GM23338 (cell line): Measurements from ENCODE around the gene CLSTN2. TPM values are rescaled to one million over a fixed set of nuclear protein-coding genes. Genes with fewer than 3 reads are reported as not detected.

Experiments used
- ATAC-seq: fragments of 200-7000 bp; cut with Tn5 transposase; 3 replicates; pipeline ENCODE4 v1.9.1; 2020
- DNase-seq: peaks from one replicate; pipeline ENCODE4 v3.0.0-alpha.2; 2015; ENCODE audit warnings: low spot score
- H2AFZ ChIP-seq: fragments of 200-600 bp; sonication (generic); 2 replicates; pipeline ENCODE4 v1.8.0; 2016; ENCODE audit warnings: antibody characterized with exemption, mild to moderate bottlenecking, moderate library complexity
- H3F3A ChIP-seq: fragments of 200-600 bp; sonication (generic); replicated peaks from 2 replicates; pipeline ENCODE4 v1.8.0; 2017; ENCODE audit warnings: antibody characterized with exemption, mixed run types, low read depth
- H3K27ac ChIP-seq: fragments of 200-600 bp; sonication (generic); 2 replicates; pipeline ENCODE4 v1.6.1; 2016; ENCODE audit warnings: low read depth
- H3K27me3 ChIP-seq: fragments of 200-600 bp; sonication (generic); 2 replicates; pipeline ENCODE4 v1.8.0; 2016; ENCODE audit warnings: mild to moderate bottlenecking, mixed run types, moderate library complexity; ENCODE audit not compliant: insufficient read depth
- H3K36me3 ChIP-seq: fragments of 200-600 bp; sonication (generic); 2 replicates; pipeline ENCODE4 v1.8.0; 2016; ENCODE audit warnings: mild to moderate bottlenecking; ENCODE audit not compliant: insufficient read depth
- H3K4me1 ChIP-seq: fragments of 200-600 bp; sonication (generic); 2 replicates; pipeline ENCODE4 v1.8.0; 2016; ENCODE audit warnings: mild to moderate bottlenecking, moderate library complexity; ENCODE audit not compliant: insufficient read depth
- H3K4me2 ChIP-seq: fragments of 200-600 bp; sonication (generic); 2 replicates; pipeline ENCODE4 v1.7.1; 2017; ENCODE audit warnings: mixed run types
- H3K4me3 ChIP-seq: fragments of 200-600 bp; sonication (generic); 2 replicates; pipeline ENCODE4 v1.6.1; 2016; ENCODE audit warnings: mixed run types
- H3K79me2 ChIP-seq: fragments of 200-600 bp; sonication (generic); replicated peaks from 2 replicates; pipeline ENCODE4 v1.8.0; 2017; ENCODE audit warnings: mild to moderate bottlenecking; ENCODE audit not compliant: insufficient read depth
- H3K9me2 ChIP-seq: fragments of 200-600 bp; sonication (generic); 2 replicates; pipeline ENCODE4 v1.8.0; 2017; ENCODE audit not compliant: insufficient read depth
- H4K20me1 ChIP-seq: fragments of 200-600 bp; sonication (generic); replicated peaks from 2 replicates; pipeline ENCODE4 v1.8.0; 2017; ENCODE audit warnings: mild to moderate bottlenecking; ENCODE audit not compliant: insufficient read depth
- H3K27ac Mint-ChIP-seq: 2 replicates; pipeline ENCODE4 v1.8.0; 2020; ENCODE audit warnings: inconsistent platforms, mild to moderate bottlenecking, moderate library complexity, mixed read lengths
- H3K27me3 Mint-ChIP-seq: 3 replicates; pipeline ENCODE4 v1.8.0; 2022; ENCODE audit warnings: low read depth, mild to moderate bottlenecking, moderate library complexity, mixed read lengths, inconsistent platforms; ENCODE audit not compliant: insufficient read depth, poor library complexity
- H3K36me3 Mint-ChIP-seq: 3 replicates; pipeline ENCODE4 v1.8.0; 2021; ENCODE audit warnings: low read depth, mild to moderate bottlenecking, inconsistent platforms, moderate library complexity, mixed read lengths
- H3K4me1 Mint-ChIP-seq: 3 replicates; pipeline ENCODE4 v1.8.0; 2020; ENCODE audit warnings: mild to moderate bottlenecking, inconsistent platforms, mixed read lengths
- H3K4me3 Mint-ChIP-seq: 3 replicates; pipeline ENCODE4 v1.8.0; 2021; ENCODE audit warnings: moderate library complexity, mild to moderate bottlenecking, inconsistent platforms, mixed read lengths
- H3K9me3 Mint-ChIP-seq: 3 replicates; pipeline ENCODE4 v1.8.0; 2020; ENCODE audit warnings: moderate library complexity, mild to moderate bottlenecking, inconsistent platforms, mixed read lengths
- CREB1 ChIP-seq: fragments of 250-450 bp; sonication (Bioruptor Pico); IDR thresholded peaks from 2 replicates; pipeline ENCODE4 v1.5.0; 2020; ENCODE audit warnings: low read depth, mild to moderate bottlenecking, moderate library complexity
- CTCF ChIP-seq, 2 experiments: fragments of 200-600 bp in 1 of 2; sonication (generic) in 1 of 2; conservative IDR thresholded peaks; 2 replicates each; pipeline versions ENCODE4 v1.5.1 to v1.6.1; 2016 to 2017; ENCODE audit warnings: antibody characterized with exemption in 2 of 2, low read depth in 2 of 2, mild to moderate bottlenecking in 2 of 2, moderate library complexity in 1 of 2
- ETS1 ChIP-seq: IDR thresholded peaks from 2 replicates; pipeline ENCODE4 v1.6.1; 2016; ENCODE audit warnings: antibody characterized with exemption
- EZH2 ChIP-seq: fragments of 200-600 bp; sonication (generic); IDR thresholded peaks from one replicate; pipeline ENCODE4 v1.8.0; 2017; ENCODE audit warnings: antibody characterized with exemption, mild to moderate bottlenecking, low read depth; ENCODE audit not compliant: unreplicated experiment
- EZH2phosphoT487 ChIP-seq: fragments of 200-600 bp; sonication (generic); IDR thresholded peaks from one replicate; pipeline ENCODE4 v1.8.1; 2018; ENCODE audit warnings: antibody characterized with exemption; ENCODE audit not compliant: unreplicated experiment
- NANOG ChIP-seq: IDR thresholded peaks from 2 replicates; pipeline ENCODE4 v1.6.1; 2016; ENCODE audit warnings: antibody characterized with exemption, borderline replicate concordance
- POLR2AphosphoS5 ChIP-seq: IDR thresholded peaks from 2 replicates; pipeline ENCODE4 v1.6.1; 2016; ENCODE audit warnings: antibody characterized with exemption, low read depth
- REST ChIP-seq: IDR thresholded peaks from one replicate; pipeline ENCODE4 v1.6.1; 2018; ENCODE audit warnings: antibody characterized with exemption; ENCODE audit not compliant: unreplicated experiment
- STAT1 ChIP-seq: IDR thresholded peaks from one replicate; pipeline ENCODE4 v1.6.1; 2016; ENCODE audit warnings: antibody characterized with exemption; ENCODE audit not compliant: unreplicated experiment
- ZNF114 ChIP-seq: fragments of 250-450 bp; sonication (Bioruptor Pico); IDR thresholded peaks from 2 replicates; pipeline ENCODE4 v1.5.0; 2020; ENCODE audit warnings: mild to moderate bottlenecking, moderate library complexity
- ZNF331 ChIP-seq: fragments of 250-450 bp; sonication (Bioruptor Pico); IDR thresholded peaks from 2 replicates; pipeline ENCODE4 v1.5.0; 2020; ENCODE audit warnings: low read depth, mild to moderate bottlenecking, moderate library complexity
- polyA plus RNA-seq: library from polyadenylated mRNA; unstranded; fragments of >200 nt; fragmentation: Nextera tagmentation; extraction: Ambion mirVana; gene quantifications from 2 replicates; pipeline ENCODE4 v1.2.1, GENCODE V29; 2016
- total RNA-seq: library from RNA; depleted of rRNA; stranded (reverse); fragments of >200 nt; shearing (Covaris generic); gene quantifications from 2 replicates; pipeline ENCODE4 v1.2.3, GENCODE V29; 2014

CLSTN2 gene
- total and polyA plus RNA-seq, 2 experiments from 2014 or later = 0.11 to 0.83 TPM

- no peaks in the 10 kb centered on the region for H4K20me1 ChIP-seq
- no peaks in the 10 kb centered on the region for H3F3A ChIP-seq
- no peaks in the 10 kb centered on the region; the same call in 1 of the 2 replicates for H3K36me3 ChIP-seq
- 0 out of 2 replicates have a peak overlapping the region, but pooled peaks have one; percentile 64 for H2AFZ ChIP-seq
- no peak overlapping the region for H3K4me3 ChIP-seq
- no peaks in the 10 kb centered on the region for H3K79me2 ChIP-seq
- ATAC-seq (no peak), DNase-seq (no peak)
- H3K27me3 Mint-ChIP-seq = no peaks in the 10 kb centered on the region
- no peak overlapping the region for H3K27ac ChIP-seq
- peaks cover 3% of the 10 kb centered on the region; the same call in 2 of the 3 replicates for H3K4me1 Mint-ChIP-seq
- no peak overlapping the region for H3K4me2 ChIP-seq
- H3K9me3 Mint-ChIP-seq = no peaks in the 10 kb centered on the region; the same call in 2 of the 3 replicates
- H3K36me3 Mint-ChIP-seq = no peaks in the 10 kb centered on the region
- no peak overlapping the region for H3K4me3 Mint-ChIP-seq
- no peak overlapping the region for H3K27ac Mint-ChIP-seq
- TF ChIP-seq ETS1 = no peak
- no peak for TF ChIP-seq ZNF114
- TF ChIP-seq NANOG = no peak
- H3K27me3 ChIP-seq = no peaks in the 10 kb centered on the region
- no peaks in the 10 kb centered on the region for H3K4me1 ChIP-seq
- H3K9me2 ChIP-seq = peaks cover 3% of the 10 kb centered on the region; the same call in 1 of the 2 replicates
These were observed 232.8 kb downstream of the CLSTN2 start for GRCh38 chr3:140167600-140168281.

GRCh38 chr3:140170612-140171011, 235.6 kb downstream of the CLSTN2 start:
- Histone ChIP-seq H3K36me3 (no peaks in the 10 kb centered on the region; the same call in 1 of the 2 replicates), H3F3A (no peaks in the 10 kb centered on the region), H3K27me3 (no peaks in the 10 kb centered on the region), H3K4me3 (no peak overlapping the region), H3K79me2 (no peaks in the 10 kb centered on the region), H3K9me2 (0 out of 2 replicates have a peak, but pooled peaks cover 3% of the 10 kb centered on the region), H3K4me2 (no peak overlapping the region), H3K27ac (no peak overlapping the region), H3K4me1 (no peaks in the 10 kb centered on the region), H2AFZ (0 out of 2 replicates have a peak overlapping the region, but pooled peaks have one; percentile 14), H4K20me1 (no peaks in the 10 kb centered on the region)
- DNase-seq (no peak), ATAC-seq (no peak)
- Mint-ChIP-seq H3K4me1 (peaks cover 11% of the 10 kb centered on the region), H3K27ac (no peak overlapping the region), H3K27me3 (no peaks in the 10 kb centered on the region), H3K36me3 (no peaks in the 10 kb centered on the region), H3K9me3 (no peaks in the 10 kb centered on the region; the same call in 2 of the 3 replicates), H3K4me3 (no peak overlapping the region)
- TF ChIP-seq ZNF114 (no peak), POLR2AphosphoS5 (no peak), EZH2phosphoT487 (no peak), EZH2 (no peak), ETS1 (no peak), ZNF331 (CRISPR knock-in tag) (no peak), CTCF (conservative IDR thresholded peaks at IDR 0.05; ENCODE audit: low read depth in 2 of 2) (no peak), STAT1 (no peak), REST (no peak), NANOG (no peak), CREB1 (CRISPR knock-in tag) (no peak)
